K562 (cell line): ENCODE data around the gene ANKRD60. TPM values are rescaled to one million over a fixed set of nuclear protein-coding genes. Genes with fewer than 3 reads are reported as not detected.

Experiments
- BCLAF1 ChIP-seq, 2 experiments: fragments of 450-650 bp in 1 of 2; IDR thresholded peaks; 2 replicates each; pipeline ENCODE4 v1.6.1; 2011 to 2017; ENCODE audit warnings: low read depth in 2 of 2, antibody characterized with exemption in 1 of 2, borderline replicate concordance in 1 of 2, low read length in 1 of 2, mild to moderate bottlenecking in 1 of 2, mixed read lengths in 1 of 2; ENCODE audit not compliant: control insufficient read depth in 1 of 2
- CREB1 ChIP-seq, 2 experiments: sonication (generic) in 1 of 2; formaldehyde crosslinking in 1 of 2; IDR thresholded peaks; 2 replicates each; pipeline versions ENCODE4 v1.6.1 to v1.8.0; 2012 to 2022; ENCODE audit warnings: inconsistent platforms in 1 of 2, mild to moderate bottlenecking in 1 of 2, missing genetic modification reagents in 1 of 2, moderate library complexity in 1 of 2
- DMBX1 ChIP-seq: fragments of 250-450 bp; sonication (Bioruptor Pico); IDR thresholded peaks from 2 replicates; pipeline ENCODE4 v1.8.0; 2022; ENCODE audit warnings: inconsistent platforms, mild to moderate bottlenecking, moderate library complexity, borderline replicate concordance
- FOS ChIP-seq: IDR thresholded peaks from 3 replicates; pipeline ENCODE4 v1.6.1; 2011; ENCODE audit not compliant: insufficient read length; ENCODE audit errors: extremely low read depth
- FOXA1 ChIP-seq: fragments of 450-650 bp; IDR thresholded peaks from 2 replicates; pipeline ENCODE4 v1.6.1; 2016; ENCODE audit warnings: mild to moderate bottlenecking, borderline replicate concordance
- FOXA3 ChIP-seq, 2 experiments: fragments of 450-650 bp in 1 of 2; sonication (generic) in 1 of 2; formaldehyde crosslinking; IDR thresholded peaks in 1 of 2; conservative IDR thresholded peaks in 1 of 2; 2 replicates each; pipeline versions ENCODE4 v1.4.0 to v1.8.0; 2020 to 2022; ENCODE audit warnings: mild to moderate bottlenecking in 2 of 2, missing genetic modification reagents in 1 of 2
- FOXJ3 ChIP-seq: sonication (generic); formaldehyde crosslinking; IDR thresholded peaks from 2 replicates; pipeline ENCODE4 v1.4.0; 2020; ENCODE audit warnings: mild to moderate bottlenecking, missing genetic modification reagents
- FOXP4 ChIP-seq: sonication (generic); formaldehyde crosslinking; IDR thresholded peaks from 2 replicates; pipeline ENCODE4 v1.8.0; 2022; ENCODE audit warnings: mild to moderate bottlenecking, missing genetic modification reagents, borderline replicate concordance
- HIVEP1 ChIP-seq: fragments of 250-450 bp; sonication (Bioruptor Pico); IDR thresholded peaks from 2 replicates; pipeline ENCODE4 v1.4.0; 2020; ENCODE audit warnings: mild to moderate bottlenecking
- IFI16 ChIP-seq: fragments of 250-450 bp; sonication (Bioruptor Pico); IDR thresholded peaks from 2 replicates; pipeline ENCODE4 v2.1.2; 2022; ENCODE audit warnings: mild to moderate bottlenecking, inconsistent platforms
- KDM4B ChIP-seq, 2 experiments: fragments of 450-650 bp in 1 of 2; sonication (generic) in 1 of 2; IDR thresholded peaks; 2 replicates each; pipeline ENCODE4 v1.6.1; 2016 to 2017; ENCODE audit warnings: borderline replicate concordance in 2 of 2, antibody characterized with exemption in 1 of 2, low read depth in 1 of 2, mild to moderate bottlenecking in 1 of 2
- LEF1 ChIP-seq: fragments of 450-650 bp; IDR thresholded peaks from 2 replicates; pipeline ENCODE4 v1.6.1; 2016; ENCODE audit warnings: mild to moderate bottlenecking
- OTX1 ChIP-seq: fragments of 450-650 bp; formaldehyde crosslinking; IDR thresholded peaks from 2 replicates; pipeline ENCODE4 v1.4.0; 2022; ENCODE audit warnings: mild to moderate bottlenecking
- POLR2A ChIP-seq: fragments of 450-650 bp; conservative IDR thresholded peaks from 2 replicates; pipeline ENCODE4 v1.6.1; 2016
- RB1 ChIP-seq: fragments of 450-650 bp; IDR thresholded peaks from 2 replicates; pipeline ENCODE4 v1.6.1; 2017; ENCODE audit warnings: low read depth, mild to moderate bottlenecking
- SMARCA4 ChIP-seq: fragments of 450-650 bp; IDR thresholded peaks from 2 replicates; pipeline ENCODE4 v1.6.1; 2016
- XRCC3 ChIP-seq: fragments of 450-650 bp; IDR thresholded peaks from 2 replicates; pipeline ENCODE4 v1.6.1; 2017; ENCODE audit warnings: mild to moderate bottlenecking, moderate library complexity
- ZBTB12 ChIP-seq: fragments of 250-450 bp; sonication (Bioruptor Pico); IDR thresholded peaks from 2 replicates; pipeline ENCODE4 v1.4.0; 2020
- ZBTB17 ChIP-seq: fragments of 450-650 bp; formaldehyde crosslinking; IDR thresholded peaks from 2 replicates; pipeline ENCODE4 v1.4.0; 2020; ENCODE audit warnings: mild to moderate bottlenecking
- ZNF263 ChIP-seq: sonication (generic); formaldehyde crosslinking; IDR thresholded peaks from 2 replicates; pipeline ENCODE4 v1.8.0; 2022; ENCODE audit warnings: mild to moderate bottlenecking, missing genetic modification reagents, borderline replicate concordance
- ZNF384 ChIP-seq: IDR thresholded peaks from 2 replicates; pipeline ENCODE4 v1.6.1; 2012; ENCODE audit warnings: low read depth, low read length, improper control_type of control experiment
- ZNF436 ChIP-seq: fragments of 250-450, 450-650 bp; sonication (Bioruptor Pico); formaldehyde crosslinking; IDR thresholded peaks from 2 replicates; pipeline ENCODE4 v1.7.0; 2020; ENCODE audit warnings: mild to moderate bottlenecking
- polyA plus RNA-seq, 8 experiments: library from polyadenylated mRNA; depleted of rRNA in 4 of 8; stranded (reverse) in 5 of 8; unstranded in 3 of 8; fragments of >200 nt; fragmentation: Nextera tagmentation in 2 of 8; fragmentation: Illumina TruSeq in 1 of 8; extraction: Ambion mirVana in 2 of 8; extraction: Trizol in 1 of 8; gene quantifications; 2 replicates each; pipeline versions ENCODE4 v1.2.1 to v1.2.3, GENCODE V29; 2011 to 2014; ENCODE audit warnings: inconsistent platforms in 1 of 8, missing spikeins in 1 of 8
- total RNA-seq, 7 experiments: library from RNA; depleted of rRNA in 6 of 7; stranded (reverse); fragments of >200 nt in 6 of 7; fragmentation: Illumina TruSeq in 2 of 7; extraction: Trizol in 2 of 7; gene quantifications; 2 replicates each; pipeline versions ENCODE4 v1.2.1 to v1.2.3, GENCODE V29; 2011 to 2021; ENCODE audit warnings: low replicate concordance in 1 of 7

ANKRD60 gene
- total and polyA plus RNA-seq, 9 of the 15 experiments (the other 6 are each of a cell fraction or from before 2014, with no cell fraction given): not detected

GRCh38 chr20:58251979-58252591 lies 23.6 kb upstream of the ANKRD60 start (continued):
- TF ChIP-seq HIVEP1 (peak; percentile 96), ZNF384 (peak; percentile 70), BCLAF1 (IDR thresholded peaks at IDR 0.05; ENCODE audit: borderline replicate concordance in 1 of 2, control insufficient read depth in 1 of 2, low read depth in 2 of 2, low read length in 1 of 2) (no peak), ZNF263 (no peak), CREB1 (IDR thresholded peaks at IDR 0.05) (no peak), CREB1 (CRISPR knock-in tag; IDR thresholded peaks at IDR 0.05) (no peak), OTX1 (peak; percentile 57; the same call in 1 of the 2 replicates), ZBTB17 (CRISPR knock-in tag) (peak; percentile 91), POLR2A (no peak), KDM4B (IDR thresholded peaks at IDR 0.05; ENCODE audit: borderline replicate concordance in 2 of 2, low read depth in 1 of 2) (no peak), RB1 (no peak), FOXJ3 (no peak), SMARCA4 (peak; percentile 97), FOXP4 (no peak), LEF1 (peak; percentile 78), FOXA1 (no peak), XRCC3 (no peak), ZNF436 (CRISPR knock-in tag) (no peak), ZBTB12 (CRISPR knock-in tag) (peak; percentile 75), FOXA3 (CRISPR knock-in tag; conservative IDR thresholded peaks at IDR 0.05 in 1 of 2, IDR thresholded peaks at IDR 0.05 in 1 of 2) (peak in 1 of 2 experiments; percentile 49; a peak in 1 of 4 replicates), IFI16 (CRISPR knock-in tag) (peak; percentile 86), DMBX1 (peak; percentile 99), FOS (peak; percentile 75)
